Measurements from ENCODE around the gene NAT9. TPM values are rescaled to one million over a fixed set of nuclear protein-coding genes. Genes with fewer than 3 reads are reported as not detected.
A peak's percentile ranks its signal among the peaks of the same experiment; 100 is the strongest.

The NAT9 gene
- total and polyA plus RNA-seq, 4 donors, result 19.4 to 52.1 (median 37.5) TPM

DNA sequence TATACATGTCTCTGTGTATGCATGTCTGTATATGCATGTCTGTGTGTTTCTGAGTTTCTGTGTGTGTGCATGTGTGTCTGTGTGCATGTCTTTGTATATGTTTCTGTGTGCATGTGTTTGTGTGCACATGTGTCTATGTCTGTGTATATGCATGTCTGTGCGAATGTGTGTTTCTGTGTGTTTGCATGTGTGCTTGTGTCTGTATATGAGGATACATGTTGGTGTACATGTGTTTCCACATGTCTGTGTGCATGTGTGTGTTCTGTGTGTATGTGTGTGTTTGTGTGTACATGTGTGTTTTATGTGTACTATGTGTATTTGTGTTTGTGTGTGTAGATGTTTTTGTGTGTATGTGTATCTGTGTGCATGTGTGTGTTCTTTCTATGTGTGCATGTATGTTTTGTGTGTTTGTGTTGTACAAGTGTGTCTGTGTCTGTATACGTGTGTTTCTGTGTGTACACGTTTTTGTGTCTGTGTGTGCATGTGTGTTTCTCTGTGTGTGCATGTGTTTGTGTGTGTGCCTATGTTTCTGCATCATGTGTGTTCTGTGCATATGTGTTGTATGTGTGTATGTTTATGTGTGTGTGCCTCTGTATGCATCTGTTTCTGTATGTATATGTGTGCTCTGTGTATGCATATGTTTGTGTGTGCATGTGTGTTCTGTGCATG lies 48.0 kb downstream of the NAT9 start:
- 86% methylated on average over 3 of the region's 3 CpGs for WGBS (ENCODE audit: insufficient coverage)
- Histone ChIP-seq H3K27ac (ENCODE audit: low read depth, low read length) (no peak overlapping the region), H3K36me3 (ENCODE audit: control insufficient read depth, insufficient read depth, low read length) (no peaks in the 10 kb centered on the region), H3K27me3 (ENCODE audit: control insufficient read depth, insufficient read depth, low read length) (peaks cover 3% of the 10 kb centered on the region), H3K9me3 (ENCODE audit: control insufficient read depth, insufficient read depth, low read length) (no peaks in the 10 kb centered on the region), H3K4me1 (ENCODE audit: control insufficient read depth, insufficient read depth, low read length) (no peaks in the 10 kb centered on the region), H3K4me3 (ENCODE audit: low read depth, low read length) (no peak overlapping the region)
- no peak for DNase-seq (ENCODE audit: low read depth in 4 of 6, low spot score in 6 of 6)

- Histone ChIP-seq H3K9me3 (ENCODE audit: control insufficient read depth, insufficient read depth, low read length) (no peaks in the 10 kb centered on the region), H3K27me3 (ENCODE audit: control insufficient read depth, insufficient read depth, low read length) (no peaks in the 10 kb centered on the region), H3K4me3 (ENCODE audit: low read depth, low read length) (no peak overlapping the region), H3K27ac (ENCODE audit: low read depth, low read length) (no peak overlapping the region), H3K4me1 (ENCODE audit: control insufficient read depth, insufficient read depth, low read length) (no peaks in the 10 kb centered on the region), H3K36me3 (ENCODE audit: control insufficient read depth, insufficient read depth, low read length) (no peaks in the 10 kb centered on the region)
- DNase-seq (ENCODE audit: low read depth in 4 of 6, low spot score in 6 of 6), result no peak
- WGBS (ENCODE audit: insufficient coverage), result 100% methylated on average over 1 of the region's 3 CpGs
Observed at GRCh38 chr17:74725111-74725510, 51.0 kb downstream of the NAT9 start.

DNA sequence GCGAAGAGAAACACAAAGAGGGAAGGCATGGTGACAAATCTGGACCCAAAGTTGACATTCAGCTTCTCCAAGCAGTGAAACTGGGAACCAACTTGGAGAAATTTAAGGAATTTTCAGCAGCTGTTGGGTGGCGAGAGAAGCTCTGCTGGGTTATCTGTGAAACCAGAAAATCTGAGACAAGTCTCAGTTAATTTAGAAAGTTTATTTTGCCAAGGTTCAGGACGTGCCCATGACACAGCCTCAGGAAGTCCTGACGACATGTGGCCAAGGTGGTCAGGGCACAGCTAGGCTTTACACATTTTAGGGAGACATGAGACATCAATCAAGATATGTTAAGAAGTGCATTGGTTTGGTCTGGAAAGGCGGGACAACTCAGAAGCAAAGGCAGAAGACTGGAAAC lies 52.3 kb downstream of the NAT9 start:
- no peak for DNase-seq (ENCODE audit: low read depth in 4 of 6, low spot score in 6 of 6)
- Histone ChIP-seq H3K36me3 (ENCODE audit: control insufficient read depth, insufficient read depth, low read length) (no peaks in the 10 kb centered on the region), H3K4me1 (ENCODE audit: control insufficient read depth, insufficient read depth, low read length) (no peaks in the 10 kb centered on the region), H3K4me3 (ENCODE audit: low read depth, low read length) (no peak overlapping the region), H3K27me3 (ENCODE audit: control insufficient read depth, insufficient read depth, low read length) (no peaks in the 10 kb centered on the region), H3K27ac (ENCODE audit: low read depth, low read length) (no peak overlapping the region), H3K9me3 (ENCODE audit: control insufficient read depth, insufficient read depth, low read length) (no peaks in the 10 kb centered on the region)
- 83% methylated on average over 5 of the region's 5 CpGs for WGBS (ENCODE audit: insufficient coverage)

DNA sequence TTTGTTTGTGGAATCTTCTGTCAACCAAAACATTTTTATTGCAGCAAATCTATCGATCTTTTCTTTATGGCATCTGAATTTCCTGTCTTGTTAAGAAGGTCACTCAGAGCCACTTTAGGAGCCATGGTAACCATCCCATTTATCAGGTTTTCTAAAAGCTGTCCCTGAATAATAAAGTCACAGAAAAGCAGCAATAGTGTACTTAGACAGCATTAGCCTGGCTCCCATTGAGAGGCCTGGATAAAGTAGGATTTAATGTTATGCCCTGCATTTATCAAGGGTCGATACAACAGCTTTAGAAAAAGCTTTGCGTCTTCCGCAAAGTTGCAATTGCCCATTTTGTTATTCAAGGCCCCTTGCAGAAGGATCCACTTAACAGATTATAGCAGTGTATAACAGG lies 53.4 kb downstream of the NAT9 start:
- Histone ChIP-seq H3K4me3 (ENCODE audit: low read depth, low read length) (no peak overlapping the region), H3K27me3 (ENCODE audit: control insufficient read depth, insufficient read depth, low read length) (no peaks in the 10 kb centered on the region), H3K27ac (ENCODE audit: low read depth, low read length) (no peak overlapping the region), H3K4me1 (ENCODE audit: control insufficient read depth, insufficient read depth, low read length) (no peaks in the 10 kb centered on the region), H3K9me3 (ENCODE audit: control insufficient read depth, insufficient read depth, low read length) (no peaks in the 10 kb centered on the region), H3K36me3 (ENCODE audit: control insufficient read depth, insufficient read depth, low read length) (no peaks in the 10 kb centered on the region)
- WGBS (ENCODE audit: insufficient coverage), result 17% methylated on average over 2 of the region's 4 CpGs
- peak in 1 of 6 donors; percentile 26 for DNase-seq (ENCODE audit: low read depth in 4 of 6, low spot score in 6 of 6)

Other genes with a start within 250 kb of the NAT9 start
- gene CD300LB, start 244.9 kb downstream of the NAT9 start, total RNA-seq, result under 1 TPM in 1 of 2 donors, not detected in 1; 0.30 TPM
- gene CD300LB, start 244.9 kb downstream of the NAT9 start, polyA plus RNA-seq (ENCODE audit: insufficient read length in 2 of 2), result under 1 TPM in 1 of 2 donors, not detected in 1; 0.14 TPM
- under 1 TPM; 0.55 to 0.69 TPM for gene CD300C, start 230.2 kb downstream of the NAT9 start, total RNA-seq
- gene CD300C, start 230.2 kb downstream of the NAT9 start, polyA plus RNA-seq (ENCODE audit: insufficient read length in 2 of 2), result 1 to 10 TPM in 1 of 2 donors, under 1 TPM in 1; 1.00 to 1.1 TPM
- under 1 TPM in 1 of 2 donors, not detected in 1; 0.89 TPM for gene CD300H, start 208.8 kb downstream of the NAT9 start, total RNA-seq
- not detected for gene CD300H, start 208.8 kb downstream of the NAT9 start, polyA plus RNA-seq (ENCODE audit: insufficient read length in 2 of 2)
- gene CD300LD, start 184.1 kb downstream of the NAT9 start, total RNA-seq, result not detected
- gene CD300LD, start 184.1 kb downstream of the NAT9 start, polyA plus RNA-seq (ENCODE audit: insufficient read length in 2 of 2), result not detected
- gene CD300E, start 152.6 kb downstream of the NAT9 start, total RNA-seq, result under 1 TPM; 0.17 to 0.30 TPM
- gene CD300E, start 152.6 kb downstream of the NAT9 start, polyA plus RNA-seq (ENCODE audit: insufficient read length in 2 of 2), result not detected
- 1 to 10 TPM in 1 of 2 donors, under 1 TPM in 1; 0.77 to 1.5 TPM for gene CD300LF, start 63.4 kb downstream of the NAT9 start, total RNA-seq
- gene CD300LF, start 63.4 kb downstream of the NAT9 start, polyA plus RNA-seq (ENCODE audit: insufficient read length in 2 of 2), result under 1 TPM; 0.53 to 0.87 TPM
- gene RAB37, start 39.1 kb downstream of the NAT9 start, total RNA-seq, result 1 to 10 TPM; 2.5 to 6.9 TPM
- gene RAB37, start 39.1 kb downstream of the NAT9 start, polyA plus RNA-seq (ENCODE audit: insufficient read length in 2 of 2), result 1 to 10 TPM; 4.2 to 4.5 TPM
- gene NHERF1, start 27.7 kb downstream of the NAT9 start, total RNA-seq, result 10 to 100 TPM; 13.8 to 54.3 TPM
- 10 to 100 TPM; 79.0 to 79.1 TPM for gene NHERF1, start 27.7 kb downstream of the NAT9 start, polyA plus RNA-seq (ENCODE audit: insufficient read length in 2 of 2)
- 1 to 10 TPM; 1.5 to 2.2 TPM for gene GRIN2C, start 83.5 kb upstream of the NAT9 start, total RNA-seq
- 1 to 10 TPM; 3.0 to 3.5 TPM for gene GRIN2C, start 83.5 kb upstream of the NAT9 start, polyA plus RNA-seq (ENCODE audit: insufficient read length in 2 of 2)
- 1 to 10 TPM; 3.0 to 7.7 TPM for gene FDXR, start 96.6 kb upstream of the NAT9 start, total RNA-seq
- gene FDXR, start 96.6 kb upstream of the NAT9 start, polyA plus RNA-seq (ENCODE audit: insufficient read length in 2 of 2), result 10 to 100 TPM in 1 of 2 donors, 1 to 10 TPM in 1; 9.6 to 11.3 TPM
- gene FADS6, start 117.3 kb upstream of the NAT9 start, total RNA-seq, result 1 to 10 TPM; 1.9 to 5.1 TPM
- 1 to 10 TPM; 7.5 to 8.7 TPM for gene FADS6, start 117.3 kb upstream of the NAT9 start, polyA plus RNA-seq (ENCODE audit: insufficient read length in 2 of 2)
- under 1 TPM; 0.06 to 0.20 TPM for gene USH1G, start 146.9 kb upstream of the NAT9 start, total RNA-seq
- gene USH1G, start 146.9 kb upstream of the NAT9 start, polyA plus RNA-seq (ENCODE audit: insufficient read length in 2 of 2), result under 1 TPM; 0.41 to 0.42 TPM
- gene OTOP2, start 147.9 kb upstream of the NAT9 start, total RNA-seq, result not detected
- gene OTOP2, start 147.9 kb upstream of the NAT9 start, polyA plus RNA-seq (ENCODE audit: insufficient read length in 2 of 2), result under 1 TPM in 1 of 2 donors, not detected in 1; 0.08 TPM
- gene OTOP3, start 159.6 kb upstream of the NAT9 start, total RNA-seq, result not detected
- gene OTOP3, start 159.6 kb upstream of the NAT9 start, polyA plus RNA-seq (ENCODE audit: insufficient read length in 2 of 2), result not detected
- 10 to 100 TPM; 12.3 to 16.5 TPM for gene HID1, start 196.4 kb upstream of the NAT9 start, total RNA-seq
- 10 to 100 TPM; 51.1 to 61.6 TPM for gene HID1, start 196.4 kb upstream of the NAT9 start, polyA plus RNA-seq (ENCODE audit: insufficient read length in 2 of 2)
- 1 to 10 TPM; 7.3 to 8.0 TPM for gene CDR2L, start 211.3 kb upstream of the NAT9 start, total RNA-seq
- 10 to 100 TPM; 24.3 to 25.4 TPM for gene CDR2L, start 211.3 kb upstream of the NAT9 start, polyA plus RNA-seq (ENCODE audit: insufficient read length in 2 of 2)
- gene MRPL58, start 236.3 kb upstream of the NAT9 start, total RNA-seq, result 10 to 100 TPM; 13.0 to 35.5 TPM
- 10 to 100 TPM; 24.5 to 27.0 TPM for gene MRPL58, start 236.3 kb upstream of the NAT9 start, polyA plus RNA-seq (ENCODE audit: insufficient read length in 2 of 2)

All from spinal cord (tissue), 10 donors.